HG03280 (cell line): ENCODE results near the gene DYNC1LI2.

ENCODE experiments used
- ATAC-seq: cut with Tn5 transposase; IDR thresholded peaks from one replicate; pipeline ENCODE4 v1.9.1; 2021; ENCODE audit warnings: mild to moderate bottlenecking, moderate library complexity; ENCODE audit not compliant: unreplicated experiment

DYNC1LI2 gene

GRCh38 chr16:66740533-66740932 is 10.9 kb downstream of the DYNC1LI2 start:
- no peak for ATAC-seq

- no peak for ATAC-seq
These were observed 11.4 kb downstream of the DYNC1LI2 start for GRCh38 chr16:66740010-66740409.

GRCh38 chr16:66735891-66736290 is 15.5 kb downstream of the DYNC1LI2 start:
- ATAC-seq = no peak

GRCh38 chr16:66731101-66731500 is 20.3 kb downstream of the DYNC1LI2 start:
- no peak for ATAC-seq

DNA sequence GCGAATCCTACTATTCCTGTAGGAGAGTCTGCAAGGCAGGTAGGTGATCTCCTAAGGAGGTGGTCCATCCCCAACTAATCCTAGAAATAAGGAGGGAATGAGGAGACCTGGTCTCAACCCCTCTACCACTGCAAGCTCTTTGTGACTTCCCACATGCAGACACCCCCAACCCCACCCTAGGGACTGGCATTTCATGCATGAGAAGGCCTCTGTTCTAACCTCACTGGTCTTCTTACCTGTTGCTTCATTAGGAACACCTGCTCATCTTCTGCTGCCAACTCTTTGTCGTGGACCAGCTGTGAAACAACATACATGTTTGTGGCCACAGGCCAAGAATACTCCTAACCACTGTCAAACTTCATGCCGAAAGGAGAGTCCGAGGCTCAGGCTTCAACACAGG is 22.6 kb downstream of the DYNC1LI2 start:
- no peak for ATAC-seq

DNA sequence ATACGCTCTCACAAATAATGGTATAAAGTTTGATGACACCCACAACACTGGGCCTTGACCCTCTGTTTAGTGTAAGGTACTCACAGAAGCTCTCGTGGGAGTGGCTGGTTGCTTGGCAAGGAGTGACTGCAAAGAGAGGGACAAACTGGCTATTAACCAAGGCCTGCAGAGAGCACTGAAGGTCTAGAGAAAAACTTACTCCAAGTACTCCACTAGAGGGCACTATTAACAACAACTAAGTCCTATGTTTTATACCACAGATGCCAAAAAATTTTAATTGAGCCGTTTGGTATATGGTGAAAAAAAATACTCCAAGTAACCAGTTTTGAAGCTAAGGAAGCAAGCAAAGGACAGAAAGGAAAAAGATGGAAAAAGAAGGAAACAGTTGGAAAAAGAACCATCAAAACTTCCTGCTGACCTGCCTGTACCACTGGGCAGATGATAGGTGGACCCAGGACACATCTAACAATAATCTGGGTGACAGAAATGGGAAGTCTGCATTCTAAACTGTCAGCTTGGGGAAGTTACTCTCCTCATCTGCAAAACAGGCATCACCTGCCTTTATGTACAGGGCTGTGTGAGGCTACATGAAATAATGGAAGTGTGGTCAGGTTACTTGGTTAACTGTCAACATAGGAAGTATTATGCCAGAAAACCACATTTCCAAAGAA is 23.2 kb downstream of the DYNC1LI2 start:
- ATAC-seq = no peak

- no peak for ATAC-seq
These were observed 30.6 kb downstream of the DYNC1LI2 start for GRCh38 chr16:66720766-66721165.

GRCh38 chr16:66719246-66719645 is 32.2 kb downstream of the DYNC1LI2 start:
- ATAC-seq = no peak

DNA sequence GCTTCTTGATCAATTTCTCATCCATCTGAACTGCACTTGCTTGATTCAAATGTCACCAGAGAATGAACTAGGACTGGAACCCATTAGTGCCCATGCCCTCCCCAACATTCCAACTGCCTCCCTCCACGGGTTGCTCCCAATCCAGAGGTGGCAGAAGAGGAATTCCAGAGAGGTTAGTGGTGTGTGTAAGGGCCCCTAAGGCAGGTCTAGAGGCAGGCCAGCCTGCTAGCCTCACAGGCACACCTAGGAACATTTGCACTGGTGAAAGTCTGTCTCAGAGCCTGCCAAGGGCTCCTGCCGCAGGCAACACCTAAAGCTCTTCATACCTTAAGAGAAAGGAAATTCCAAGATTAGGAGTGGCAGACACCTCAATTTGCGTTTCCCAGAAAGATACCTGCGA is 33.6 kb downstream of the DYNC1LI2 start:
- ATAC-seq = no peak

DNA sequence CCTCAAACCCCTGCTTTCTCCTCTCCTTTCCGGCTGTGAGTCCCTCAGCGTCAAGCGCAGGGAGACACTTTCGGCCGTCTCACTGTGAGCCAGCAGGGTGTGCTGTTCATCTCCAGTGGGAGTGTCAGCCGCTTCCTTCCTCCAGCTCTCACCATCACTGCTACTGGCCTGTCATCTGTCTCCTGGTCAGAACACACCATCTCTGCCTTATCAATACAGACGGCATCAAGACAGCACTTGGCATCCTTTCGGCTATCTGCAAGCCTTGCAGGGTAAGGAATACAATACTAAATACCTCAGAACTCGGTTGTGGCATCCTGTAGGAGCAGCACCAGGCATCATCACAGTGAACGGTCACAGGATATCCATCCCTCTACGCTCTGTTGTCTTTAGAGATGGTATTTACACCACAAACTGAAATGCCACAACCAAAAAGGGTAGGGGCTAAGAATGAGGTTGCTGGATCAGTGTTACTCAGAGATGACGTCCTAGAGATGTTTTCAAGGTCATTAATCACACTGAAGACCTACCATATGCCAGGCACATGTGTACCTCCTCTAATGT is 34.2 kb downstream of the DYNC1LI2 start:
- ATAC-seq = no peak

- ATAC-seq = no peak
These were observed 36.6 kb downstream of the DYNC1LI2 start for GRCh38 chr16:66714654-66715307.

- ATAC-seq = no peak
These were observed 37.3 kb downstream of the DYNC1LI2 start for GRCh38 chr16:66714062-66714461.

DNA sequence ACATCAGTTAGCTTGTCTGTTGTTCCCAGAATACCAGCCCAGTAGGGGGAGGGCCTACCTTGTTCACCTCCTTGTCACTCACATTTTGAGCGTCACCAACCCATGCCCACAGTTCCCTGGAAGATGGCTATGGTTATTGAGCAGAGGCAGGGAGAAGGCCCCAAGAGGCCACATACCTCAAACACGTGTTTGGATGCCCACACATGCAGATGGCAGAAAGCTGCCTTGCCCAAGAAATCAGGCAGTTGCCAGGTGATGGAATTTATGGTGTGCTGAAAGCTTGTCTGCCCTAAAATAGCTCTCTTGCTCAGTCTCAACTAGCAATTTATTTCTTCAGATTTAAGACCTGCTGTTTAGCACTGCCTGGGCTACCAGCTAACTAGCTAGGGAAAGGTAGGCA is 38.3 kb downstream of the DYNC1LI2 start:
- no peak for ATAC-seq

GRCh38 chr16:66712512-66712911 is 38.9 kb downstream of the DYNC1LI2 start:
- no peak for ATAC-seq

DNA sequence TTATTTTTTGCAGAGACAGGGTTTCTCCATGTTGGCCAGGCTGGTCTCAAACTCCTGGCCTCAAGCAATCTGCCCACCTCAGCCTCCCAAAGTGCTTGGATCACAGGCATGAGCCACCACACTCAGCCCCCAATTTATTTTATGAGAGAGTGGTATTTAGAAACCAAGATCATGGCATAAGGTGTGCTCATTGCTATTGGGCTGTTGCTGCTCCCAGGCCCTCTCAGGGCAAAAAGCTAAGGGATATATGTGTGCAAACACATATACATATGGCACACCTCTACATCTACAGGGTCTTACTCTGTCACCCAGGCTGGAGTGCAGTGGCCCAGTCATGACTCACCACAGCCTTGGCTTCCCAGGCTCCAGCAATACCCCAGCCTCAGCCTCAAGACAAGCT is 39.8 kb downstream of the DYNC1LI2 start:
- no peak for ATAC-seq

- no peak for ATAC-seq
These were observed 44.9 kb downstream of the DYNC1LI2 start for GRCh38 chr16:66706506-66706880.

DNA sequence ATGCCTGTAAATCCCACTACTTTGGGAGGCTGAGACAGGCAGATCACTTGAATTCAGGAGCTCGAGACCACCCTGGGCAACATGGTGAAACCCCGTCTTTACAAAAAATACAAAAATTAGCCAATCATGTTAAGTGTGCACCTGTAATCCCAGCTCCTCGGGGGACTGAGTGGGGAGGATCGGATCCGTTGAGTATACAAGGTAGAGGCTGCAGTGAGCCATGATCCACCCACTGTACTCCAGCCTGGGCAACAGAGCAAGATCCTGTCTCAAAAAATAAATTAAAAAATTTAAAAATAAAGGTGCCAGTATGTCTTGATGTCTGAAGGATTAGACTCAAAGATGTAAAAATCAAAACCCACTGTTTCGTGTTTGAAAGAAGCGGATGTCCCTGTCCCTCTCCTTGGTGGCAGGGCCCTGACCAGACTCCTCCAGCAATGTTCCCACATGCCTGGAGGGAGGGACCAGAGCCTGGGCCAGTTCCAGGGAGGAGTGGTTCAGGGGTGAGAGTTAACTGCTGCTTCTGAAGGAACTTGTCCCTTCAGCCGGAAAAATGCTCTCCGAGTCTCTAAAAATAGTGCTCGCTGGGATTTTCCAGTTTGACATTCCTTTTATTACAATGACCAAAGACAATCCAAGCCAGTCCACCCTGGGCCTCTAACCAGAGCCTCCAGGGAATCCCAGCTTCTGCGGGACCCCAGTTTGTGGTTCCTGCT is 45.5 kb downstream of the DYNC1LI2 start:
- ATAC-seq = no peak

DNA sequence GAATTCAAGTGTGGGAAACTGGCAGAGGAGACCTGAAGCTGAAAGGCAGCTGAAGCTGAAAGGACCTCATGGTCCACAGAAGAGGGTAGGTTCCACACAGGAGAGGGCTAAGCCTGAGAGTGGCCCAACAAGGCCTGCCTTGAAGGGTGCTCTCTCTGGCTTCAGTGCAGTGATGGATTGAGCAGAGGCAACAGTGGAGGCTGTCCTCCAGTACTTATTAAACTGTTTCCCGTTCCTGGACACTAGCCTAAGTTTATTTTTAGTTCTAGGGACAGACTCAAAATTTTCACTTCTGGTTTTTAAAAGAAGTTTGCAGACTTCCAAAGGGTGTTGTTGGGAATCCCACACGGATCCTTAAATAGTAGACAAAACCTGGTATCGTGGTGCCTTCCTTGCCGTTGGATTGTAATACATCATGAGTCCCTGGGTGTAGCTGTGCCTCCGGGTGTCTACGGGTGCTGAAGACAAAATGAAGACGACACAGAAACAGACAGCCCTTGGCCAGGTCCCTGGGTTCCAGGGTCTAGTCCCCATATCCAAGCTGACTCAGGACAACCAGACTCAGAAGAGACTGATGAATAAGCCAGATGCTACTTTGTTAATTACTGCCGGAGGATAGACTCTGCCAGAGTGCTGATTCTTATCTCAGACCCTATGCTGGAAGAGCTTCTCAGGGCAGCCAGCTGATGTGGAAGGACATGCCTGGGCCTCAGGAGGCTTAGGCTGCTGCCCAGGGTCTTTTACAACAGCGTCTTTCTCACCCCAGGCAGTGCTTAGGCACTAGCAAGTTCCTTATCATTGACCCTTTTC is 47.8 kb downstream of the DYNC1LI2 start:
- ATAC-seq = no peak

DNA sequence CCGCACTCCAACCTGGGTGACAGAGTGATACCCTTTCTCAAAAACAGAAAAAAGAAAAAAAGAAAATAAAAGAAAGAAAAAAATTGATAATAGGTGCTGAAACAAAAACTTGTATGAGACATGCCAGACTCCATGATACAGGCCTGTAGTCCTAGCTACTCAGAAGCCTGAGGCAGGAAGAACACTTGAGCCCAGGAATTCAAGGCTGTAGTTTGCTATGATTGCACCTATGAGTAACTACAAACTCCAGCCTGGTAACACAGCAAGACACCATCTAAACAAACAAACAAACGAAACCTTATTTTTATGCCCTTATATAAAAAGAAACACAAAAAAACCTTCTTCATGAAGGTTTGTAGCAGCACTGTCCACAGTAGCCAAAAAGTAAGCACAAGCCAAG is 49.9 kb downstream of the DYNC1LI2 start:
- ATAC-seq = no peak

- ATAC-seq = no peak
These were observed 50.4 kb downstream of the DYNC1LI2 start for GRCh38 chr16:66701026-66701425.

DNA sequence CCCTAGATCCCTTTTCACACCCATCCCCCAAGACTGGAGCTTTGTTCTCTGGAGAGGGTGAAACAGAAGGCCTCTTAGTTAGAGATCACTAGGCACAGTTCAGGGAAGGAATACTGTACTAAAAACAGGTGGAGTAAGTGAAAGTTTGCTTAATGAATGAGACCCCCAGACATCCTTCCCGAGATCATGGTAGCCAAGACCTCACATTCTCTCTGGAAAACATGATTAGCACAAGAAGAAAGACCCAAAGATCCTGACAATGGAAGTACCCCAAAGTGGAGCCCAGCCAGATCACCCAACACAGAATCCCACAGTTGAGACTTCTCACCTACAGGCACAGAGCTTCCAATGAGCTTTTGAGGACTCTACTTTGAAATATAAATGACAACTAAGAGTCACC is 51.5 kb downstream of the DYNC1LI2 start:
- no peak for ATAC-seq
